OCI-LY7 (cell line): ENCODE data around the gene PRRX2.

Experiments
- CTCF ChIP-seq: fragments of 200-600 bp; sonication (generic); conservative IDR thresholded peaks from 2 replicates; pipeline ENCODE4 v1.5.1; 2014; ENCODE audit warnings: mild to moderate bottlenecking, antibody characterized with exemption, low read length, moderate library complexity, mixed read lengths
- EZH2phosphoT487 ChIP-seq: fragments of 200-600 bp; sonication (generic); IDR thresholded peaks from 2 replicates; pipeline ENCODE4 v1.6.1; 2018; ENCODE audit warnings: low read depth, borderline replicate concordance, mild to moderate bottlenecking, mixed run types, antibody characterized with exemption, low read length, moderate library complexity, mixed read lengths

- TF ChIP-seq CTCF (no peak), EZH2phosphoT487 (no peak)
Measured at GRCh38 chr9:129637673-129638439, 27.6 kb upstream of the PRRX2 start.
